RWPE1 (cell line): ENCODE measurements around the gene DHX8.
"Not testable (repeated sequence)": the region's sequence is repeated elsewhere in the genome, so short reads cannot be mapped to it uniquely, and the experiment has no call there.

Experiments used
- CTCF ChIA-PET: fragments of 350-600 bp; sonication (Branson Sonifier 250); formaldehyde crosslinking; extraction: SDS; loops from one replicate; lab custom pipeline; 2021; lab: Yijun Ruan, JAX
- POLR2A ChIA-PET: fragments of 400-600 bp; formaldehyde crosslinking; extraction: SDS; loops from one replicate; lab custom pipeline; 2020; ENCODE audit warnings: antibody characterized with exemption; ENCODE audit not compliant: low non-redundant PET; lab: Yijun Ruan, JAX
- DNase-seq: peaks from one replicate; pipeline ENCODE4 v3.0.0; 2012; ENCODE audit warnings: low spot score
- H3K27ac ChIP-seq: fragments of 450-650 bp; 2 replicates; pipeline ENCODE4 v1.5.1; 2017
- TF ChIP-seq, protein P1 (sequence below): fragments of 450-650 bp; conservative IDR thresholded peaks from 2 replicates; pipeline ENCODE4 v1.5.1; 2017; ENCODE audit warnings: low read depth, mild to moderate bottlenecking

Gene DHX8

DNA sequence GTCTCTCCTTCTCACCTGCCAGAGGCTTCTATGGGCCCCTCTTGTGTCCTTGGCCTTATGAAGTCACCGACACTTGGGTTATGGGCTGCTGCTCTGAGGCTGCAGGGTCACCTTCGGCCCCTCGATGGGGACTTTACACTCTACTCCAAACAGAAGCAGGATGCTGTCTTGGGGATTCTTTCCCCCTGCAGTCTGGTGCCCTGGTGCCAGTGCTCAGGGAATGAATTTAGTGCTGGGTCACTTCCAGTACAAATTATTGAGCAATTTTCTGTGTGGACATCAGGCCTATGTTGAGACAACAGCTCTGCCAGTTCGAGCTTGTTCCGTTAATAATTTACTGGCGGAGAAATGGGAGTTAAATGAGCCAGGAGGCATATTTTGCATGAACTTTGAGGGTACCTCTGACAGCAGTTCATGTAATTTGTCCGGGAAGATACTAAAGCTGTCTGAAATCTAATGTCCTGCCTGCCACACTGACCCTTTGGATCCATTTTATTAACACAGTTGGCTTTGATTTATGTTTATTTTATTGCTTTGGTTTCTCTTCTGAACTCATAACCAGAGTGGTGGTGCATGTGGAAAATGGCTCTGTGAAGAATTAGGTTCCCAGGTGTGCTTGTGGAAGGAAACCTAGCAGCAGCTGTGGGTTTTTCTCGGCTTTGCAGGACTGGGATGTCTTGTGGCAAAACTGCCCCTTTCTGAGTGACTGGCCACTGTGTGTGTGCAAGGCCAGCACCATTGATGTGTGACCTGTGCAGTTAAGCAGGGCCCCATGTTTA, 34.1 kb upstream of the DHX8 start:
- DNase-seq, result peak; percentile 18
- ChIA-PET POLR2A (interaction anchor here (0.6 to 1.0 kb wide), 2 partner anchors 51 to 80 kb away, joined by 3 to 4 read pairs; partner anchors contain the start of gene ARL4D), CTCF (no interaction called here)
- H3K27ac ChIP-seq, result peak overlapping the region; percentile 96
- TF ChIP-seq, protein P1, sequence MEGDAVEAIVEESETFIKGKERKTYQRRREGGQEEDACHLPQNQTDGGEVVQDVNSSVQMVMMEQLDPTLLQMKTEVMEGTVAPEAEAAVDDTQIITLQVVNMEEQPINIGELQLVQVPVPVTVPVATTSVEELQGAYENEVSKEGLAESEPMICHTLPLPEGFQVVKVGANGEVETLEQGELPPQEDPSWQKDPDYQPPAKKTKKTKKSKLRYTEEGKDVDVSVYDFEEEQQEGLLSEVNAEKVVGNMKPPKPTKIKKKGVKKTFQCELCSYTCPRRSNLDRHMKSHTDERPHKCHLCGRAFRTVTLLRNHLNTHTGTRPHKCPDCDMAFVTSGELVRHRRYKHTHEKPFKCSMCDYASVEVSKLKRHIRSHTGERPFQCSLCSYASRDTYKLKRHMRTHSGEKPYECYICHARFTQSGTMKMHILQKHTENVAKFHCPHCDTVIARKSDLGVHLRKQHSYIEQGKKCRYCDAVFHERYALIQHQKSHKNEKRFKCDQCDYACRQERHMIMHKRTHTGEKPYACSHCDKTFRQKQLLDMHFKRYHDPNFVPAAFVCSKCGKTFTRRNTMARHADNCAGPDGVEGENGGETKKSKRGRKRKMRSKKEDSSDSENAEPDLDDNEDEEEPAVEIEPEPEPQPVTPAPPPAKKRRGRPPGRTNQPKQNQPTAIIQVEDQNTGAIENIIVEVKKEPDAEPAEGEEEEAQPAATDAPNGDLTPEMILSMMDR, result no peak

DNA sequence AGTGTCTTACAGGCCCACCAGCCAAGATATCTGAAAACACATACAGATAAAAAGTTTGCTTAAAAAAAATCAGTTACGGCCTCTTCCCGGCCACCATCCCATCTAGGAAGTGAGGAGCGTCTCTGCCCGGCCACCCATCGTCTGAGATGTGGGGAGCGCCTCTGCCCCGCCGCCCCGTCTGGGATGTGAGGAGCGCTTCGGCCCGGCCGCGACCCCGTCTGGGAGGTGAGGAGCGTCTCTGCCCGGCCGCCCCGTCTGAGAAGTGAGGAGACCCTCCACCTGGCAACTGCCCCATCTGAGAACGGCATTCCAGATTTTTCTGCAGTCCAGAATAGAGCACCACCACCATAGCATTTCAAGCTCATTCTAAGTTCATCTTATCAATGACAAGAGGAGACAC, 33.0 kb upstream of the DHX8 start:
- CTCF ChIA-PET, POLR2A ChIA-PET, DNase-seq: not testable (repeated sequence)
- peak overlapping the region; percentile 96 for H3K27ac ChIP-seq

DNA sequence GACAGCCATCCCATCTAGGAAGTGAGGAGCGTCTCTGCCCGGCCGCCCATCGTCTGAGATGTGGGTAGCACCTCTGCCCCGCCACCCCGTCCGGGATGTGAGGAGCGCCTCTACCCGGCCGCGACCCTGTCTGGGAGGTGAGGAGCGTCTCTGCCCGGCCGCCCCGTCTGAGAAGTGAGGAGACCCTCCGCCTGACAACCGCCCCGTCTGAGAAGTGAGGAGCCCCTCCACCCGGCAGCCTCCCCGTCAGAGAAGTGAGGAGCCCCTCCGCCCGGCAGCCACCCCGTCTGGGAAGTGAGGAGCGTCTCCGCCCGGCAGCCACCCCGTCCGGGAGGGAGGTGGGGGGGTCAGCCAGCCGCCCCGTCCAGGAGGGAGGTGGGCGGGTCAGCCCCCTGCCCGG, 32.0 kb upstream of the DHX8 start:
- CTCF ChIA-PET, DNase-seq, POLR2A ChIA-PET: not testable (repeated sequence)
- peak overlapping the region; percentile 96; the same call in 1 of the 2 replicates for H3K27ac ChIP-seq

DNA sequence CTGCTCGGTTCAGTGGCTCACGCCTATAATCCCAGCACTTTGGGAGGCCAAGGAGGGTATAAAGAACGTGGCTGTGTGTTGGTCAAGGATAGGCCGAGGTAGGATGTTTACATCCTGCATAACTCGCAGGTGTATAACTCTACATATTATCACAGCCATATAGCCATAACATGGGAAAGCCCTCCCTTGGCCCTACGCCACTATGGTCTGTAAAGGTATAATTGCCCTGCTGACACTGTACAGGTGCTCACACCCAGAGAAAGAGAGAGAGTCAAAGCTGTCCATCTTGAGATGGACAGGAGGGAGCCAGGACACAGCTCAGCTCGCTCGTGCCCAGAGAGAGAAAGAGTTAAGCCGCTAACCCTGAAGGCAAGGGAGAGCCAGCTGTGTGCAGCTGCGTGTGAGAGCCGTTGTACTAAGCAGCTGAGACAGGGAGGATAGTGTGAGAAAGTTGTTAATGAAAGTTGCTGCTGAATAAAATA, 30.4 kb upstream of the DHX8 start:
- H3K27ac ChIP-seq, result peak overlapping the region; percentile 51
- DNase-seq, result no peak
- POLR2A ChIA-PET, result no interaction called here
- CTCF ChIA-PET, result no interaction called here
- TF ChIP-seq, protein P1, result no peak

DNA sequence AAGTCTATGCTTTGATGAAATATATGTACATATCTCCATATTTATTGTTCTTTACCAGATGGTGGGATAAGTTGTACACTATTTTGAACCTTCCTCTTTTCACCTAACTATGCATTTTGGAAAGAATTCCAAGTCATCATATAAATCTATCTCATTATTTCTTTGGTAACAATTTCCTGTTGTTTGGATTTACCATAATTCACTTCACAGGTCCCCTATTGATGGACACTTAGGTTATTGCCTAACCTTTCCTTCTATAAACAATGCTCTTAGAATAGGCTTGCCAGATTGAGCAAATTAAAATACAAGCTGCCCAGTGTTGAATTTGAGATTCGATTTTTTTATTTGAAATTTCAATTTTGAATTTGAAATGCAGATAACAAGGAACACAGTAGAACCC, 28.9 kb upstream of the DHX8 start:
- TF ChIP-seq, protein P1, result no peak
- POLR2A ChIA-PET, result no interaction called here
- CTCF ChIA-PET, result interaction anchor here (0.6 kb wide), 1 partner anchor 74 kb away, joined by 3 read pairs; no protein-coding TSS in a partner anchor
- DNase-seq, result no peak
- peak overlapping the region; percentile 51 for H3K27ac ChIP-seq

DNA sequence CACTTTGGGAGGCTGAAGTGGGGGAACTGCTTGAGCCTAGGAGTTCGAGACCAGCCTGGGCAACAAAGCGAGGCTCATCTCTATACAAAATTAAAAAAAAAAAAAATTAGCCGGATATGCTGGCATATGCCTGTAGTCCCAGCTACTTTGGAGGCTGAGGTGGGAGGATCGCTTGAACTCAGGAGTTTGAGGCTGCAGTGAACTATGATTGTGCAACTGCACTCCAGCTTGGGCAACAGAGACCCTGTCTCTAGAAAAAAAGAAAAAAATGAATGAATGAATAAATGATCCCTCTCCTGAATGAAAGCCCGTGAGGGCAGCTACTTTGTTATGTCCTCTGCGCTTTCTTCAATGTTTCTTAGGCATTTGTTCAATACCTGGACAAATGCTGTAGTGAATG, 27.7 kb upstream of the DHX8 start:
- ChIA-PET POLR2A (no interaction called here), CTCF (interaction anchor here (0.7 kb wide), 1 partner anchor 145 kb away, joined by 3 read pairs; no protein-coding TSS in a partner anchor)
- DNase-seq, result no peak
- TF ChIP-seq, protein P1, result no peak
- peak overlapping the region; percentile 85; the same call in 1 of the 2 replicates for H3K27ac ChIP-seq

DNA sequence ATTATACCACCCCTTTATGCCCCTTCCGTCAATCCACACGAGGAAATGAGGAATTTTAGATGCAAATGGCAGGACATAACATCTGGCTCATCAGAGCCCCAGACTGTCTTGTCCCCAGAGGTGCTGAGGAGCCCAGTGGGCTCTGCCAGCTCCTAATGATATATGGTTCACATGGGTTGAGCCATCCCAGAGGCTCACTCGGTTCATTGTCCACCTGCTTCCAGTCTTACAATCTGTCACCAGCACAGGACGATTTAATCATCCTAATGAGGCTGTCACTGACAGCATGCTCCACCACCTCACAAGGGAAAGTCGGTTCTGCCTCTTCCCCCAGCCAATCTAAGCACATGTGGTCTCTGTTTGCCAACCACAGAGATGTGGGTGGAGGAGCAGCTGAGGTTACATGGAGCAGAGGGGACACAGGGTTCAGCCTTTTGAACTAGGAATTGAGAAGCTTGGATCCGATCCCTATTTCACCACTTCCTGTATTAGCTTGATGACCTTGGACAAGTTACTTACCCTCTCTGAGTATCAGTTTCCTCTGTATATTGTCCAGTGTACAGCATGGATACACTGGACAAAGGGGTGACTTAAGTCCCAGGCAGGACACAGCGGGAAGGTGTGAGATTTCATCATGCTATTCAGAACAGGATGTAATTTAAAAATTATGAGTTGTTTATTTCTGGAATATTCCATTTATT, 27.0 kb upstream of the DHX8 start:
- POLR2A ChIA-PET, result no interaction called here
- DNase-seq, result peak; percentile 13
- CTCF ChIA-PET, result interaction anchor here (0.6 to 0.7 kb wide), 2 partner anchors 27 to 88 kb away, joined by 3 to 4 read pairs; partner anchors contain the start of gene DHX8
- TF ChIP-seq, protein P1, result no peak
- peak overlapping the region; percentile 85 for H3K27ac ChIP-seq
